Measurements from ENCODE around the gene ENOX1.

The ENOX1 gene

DNA sequence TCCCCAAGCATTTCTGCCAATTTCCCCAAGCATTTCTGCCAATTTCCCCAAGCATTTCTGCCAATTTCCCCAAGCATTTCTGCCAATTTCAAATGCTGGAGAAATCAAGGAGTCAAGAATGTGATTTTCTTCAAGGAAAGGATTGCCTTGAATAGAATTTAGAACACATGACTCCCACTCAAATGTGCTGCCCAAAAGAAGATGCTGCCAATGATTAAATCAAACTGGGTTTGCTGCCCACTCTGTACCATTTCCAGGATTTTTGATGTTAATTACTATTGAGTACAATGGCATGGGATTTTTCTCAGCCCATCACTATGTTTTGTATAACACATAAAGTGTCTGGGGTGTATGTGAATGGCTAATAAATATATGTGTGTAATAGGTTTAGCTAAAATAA, 21.9 kb upstream of the ENOX1 start:
- H3K27ac ChIP-seq = no peak overlapping the region
- no peak for TF ChIP-seq ZFX (IDR thresholded peaks at IDR 0.05; ENCODE audit: borderline replicate concordance)
- no peak for TF ChIP-seq CTCF (IDR thresholded peaks at IDR 0.05)

DNA sequence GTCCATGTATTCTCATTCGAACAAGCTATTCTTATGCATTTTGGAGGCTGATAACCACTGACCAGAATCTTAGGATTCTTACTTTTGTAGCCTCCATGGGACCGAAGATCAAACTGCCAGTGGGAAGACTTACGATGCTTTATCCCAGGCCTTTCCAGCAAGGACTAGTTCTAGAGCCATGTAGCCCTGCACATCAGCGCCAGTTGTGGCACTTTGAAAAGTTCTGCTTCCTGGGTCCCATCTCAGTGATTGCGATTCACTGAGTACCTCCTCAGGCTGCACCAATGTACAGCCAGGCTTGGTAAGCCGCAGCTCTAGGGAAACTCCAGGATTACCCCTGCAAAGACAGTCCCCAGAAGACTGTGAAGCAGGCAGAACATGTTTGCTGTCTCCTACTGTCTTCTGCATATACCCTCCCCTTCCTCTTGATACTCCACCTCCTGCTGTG, 18.9 kb upstream of the ENOX1 start:
- TF ChIP-seq ZFX (IDR thresholded peaks at IDR 0.05; ENCODE audit: borderline replicate concordance) (no peak), CTCF (IDR thresholded peaks at IDR 0.05) (no peak)
- no peak overlapping the region for H3K27ac ChIP-seq

- no peak overlapping the region for H3K27ac ChIP-seq
- no peak for TF ChIP-seq CTCF (IDR thresholded peaks at IDR 0.05)
Measured at GRCh38 chr13:43805071-43805468, 18.3 kb upstream of the ENOX1 start.

DNA sequence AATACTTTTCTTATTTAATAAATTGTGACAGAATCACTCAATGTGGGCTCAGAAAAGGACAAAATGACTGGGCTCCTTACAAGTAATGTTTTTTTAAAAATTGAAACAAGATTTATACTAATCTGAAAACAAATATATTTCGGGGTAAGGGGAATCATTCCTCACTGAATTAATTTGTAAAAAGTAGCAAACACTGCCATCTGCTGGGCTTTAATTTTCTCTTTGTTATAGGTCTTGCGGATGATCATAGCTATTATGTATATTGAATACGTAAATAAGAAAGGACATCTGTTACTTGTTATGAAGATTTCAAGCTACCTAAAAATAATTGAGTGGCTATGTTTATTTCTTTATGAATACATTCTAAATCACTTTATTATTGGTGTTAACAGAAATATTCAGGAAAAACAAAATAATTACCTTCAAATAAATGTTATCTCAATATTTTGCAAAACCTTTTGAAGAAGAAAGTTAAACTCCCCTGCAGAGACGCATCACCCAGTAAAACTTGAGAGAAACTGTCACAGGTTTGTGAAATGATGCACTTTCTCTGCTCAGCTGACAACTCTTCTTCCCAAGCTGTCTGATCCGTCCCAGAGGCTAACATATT, 17.8 kb upstream of the ENOX1 start:
- TF ChIP-seq ZFX (IDR thresholded peaks at IDR 0.05; ENCODE audit: borderline replicate concordance) = no peak
- peak; percentile 67 for TF ChIP-seq CTCF (IDR thresholded peaks at IDR 0.05)
- no peak overlapping the region for H3K27ac ChIP-seq

GRCh38 chr13:43802511-43802910, 15.7 kb upstream of the ENOX1 start:
- H3K27ac ChIP-seq = no peak overlapping the region
- TF ChIP-seq ZFX (IDR thresholded peaks at IDR 0.05; ENCODE audit: borderline replicate concordance) (no peak), CTCF (IDR thresholded peaks at IDR 0.05) (no peak)

- H3K27ac ChIP-seq = no peak overlapping the region
- no peak for TF ChIP-seq CTCF (IDR thresholded peaks at IDR 0.05)
- no peak for TF ChIP-seq ZFX (IDR thresholded peaks at IDR 0.05; ENCODE audit: borderline replicate concordance)
Measured at GRCh38 chr13:43800828-43801227, 14.1 kb upstream of the ENOX1 start.

- no peak overlapping the region for H3K27ac ChIP-seq
Measured at GRCh38 chr13:43799191-43799590, 12.4 kb upstream of the ENOX1 start.

More at GRCh38 chr13:43799191-43799590, 12.4 kb upstream of the ENOX1 start:
- no peak for TF ChIP-seq ZFX (IDR thresholded peaks at IDR 0.05; ENCODE audit: borderline replicate concordance)
- TF ChIP-seq CTCF (IDR thresholded peaks at IDR 0.05) = no peak
